Vagina (tissue), 2 donors: ENCODE measurements around the gene POLR2J3. TPM values are rescaled to one million over a fixed set of nuclear protein-coding genes. Genes with fewer than 3 reads are reported as not detected.
"Not testable (repeated sequence)": the region's sequence is repeated elsewhere in the genome, so short reads cannot be mapped to it uniquely, and the experiment has no call there.

Source experiments
- DNase-seq, 2 donors: peaks; one replicate each; pipeline ENCODE4 v3.0.0-alpha.2; 2017; ENCODE audit errors: extremely low spot score in 2 of 2
- H3K27ac ChIP-seq: fragments of 200-600 bp; sonication (generic); one replicate; pipeline ENCODE4 v1.5.1; 2019
- H3K27me3 ChIP-seq: fragments of 200-600 bp; sonication (generic); one replicate; pipeline ENCODE4 v1.5.1; 2019
- H3K36me3 ChIP-seq, 2 donors: fragments of 200-600 bp; sonication (generic); one replicate each; pipeline ENCODE4 v1.5.1; 2017 to 2019
- H3K4me1 ChIP-seq: fragments of 200-600 bp; sonication (generic); one replicate; pipeline ENCODE4 v1.5.1; 2019
- H3K4me3 ChIP-seq, 2 donors: fragments of 200-600 bp; sonication (generic); 1 replicate in 1 of 2; 2 replicates in 1 of 2; pipeline ENCODE4 v1.5.1; 2016 to 2019
- H3K9me3 ChIP-seq: fragments of 200-600 bp; sonication (generic); one replicate; pipeline ENCODE4 v1.5.1; 2019
- intact Hi-C: fragments of 100-400 bp; cut with DNase I; formaldehyde crosslinking; loops from one replicate; pipeline ENCODE4 v1.15.1; 2023
- total RNA-seq: library from RNA; depleted of rRNA; stranded (reverse); fragments of >200 nt; gene quantifications from one replicate; pipeline ENCODE4 v1.2.3, GENCODE V29; 2016

The POLR2J3 gene
- total RNA-seq, 1 donor from 2014 or later: 28.7 TPM

GRCh38 chr7:102527822-102528793 lies 44.3 kb downstream of the POLR2J3 start:
- H3K27ac ChIP-seq, H3K27me3 ChIP-seq, H3K4me1 ChIP-seq, DNase-seq, H3K9me3 ChIP-seq, H3K36me3 ChIP-seq, intact Hi-C loops, H3K4me3 ChIP-seq: not testable (repeated sequence)

- DNase-seq, H3K36me3 ChIP-seq, H3K27ac ChIP-seq: not testable (repeated sequence)
Measured at GRCh38 chr7:102527182-102527581, 45.2 kb downstream of the POLR2J3 start.

GRCh38 chr7:102524803-102525202 lies 47.6 kb downstream of the POLR2J3 start:
- H3K36me3 ChIP-seq, H3K27me3 ChIP-seq, H3K27ac ChIP-seq, H3K4me1 ChIP-seq, H3K4me3 ChIP-seq, DNase-seq, intact Hi-C loops, H3K9me3 ChIP-seq: not testable (repeated sequence)

More at GRCh38 chr7:102527182-102527581, 45.2 kb downstream of the POLR2J3 start:
- intact Hi-C loops, H3K27me3 ChIP-seq, H3K9me3 ChIP-seq, H3K4me1 ChIP-seq, H3K4me3 ChIP-seq: not testable (repeated sequence)

GRCh38 chr7:102520797-102521196 lies 51.6 kb downstream of the POLR2J3 start:
- H3K27me3 ChIP-seq, H3K36me3 ChIP-seq, H3K9me3 ChIP-seq, H3K4me3 ChIP-seq, DNase-seq, H3K4me1 ChIP-seq, H3K27ac ChIP-seq, intact Hi-C loops: not testable (repeated sequence)

GRCh38 chr7:102517550-102518147 lies 54.7 kb downstream of the POLR2J3 start, which contains the start of gene RASA4B:
Gene RASA4B (minus strand): TSS chr7:102517777. CDS start chr7:102517710, 67 bp downstream.
- DNase-seq, H3K27ac ChIP-seq, H3K27me3 ChIP-seq, H3K36me3 ChIP-seq, H3K9me3 ChIP-seq, H3K4me3 ChIP-seq, intact Hi-C loops, H3K4me1 ChIP-seq: not testable (repeated sequence)

Other genes with a start within 250 kb of the POLR2J3 start
- gene SPDYE6, start 216.1 kb downstream of the POLR2J3 start, total RNA-seq: not detected
- 17.4 TPM for gene PRKRIP1, start 176.2 kb downstream of the POLR2J3 start, total RNA-seq
- gene ORAI2, start 139.0 kb downstream of the POLR2J3 start, total RNA-seq: 15.5 TPM
- gene ALKBH4, start 107.7 kb downstream of the POLR2J3 start, total RNA-seq: 8.3 TPM
- gene LRWD1, start 107.6 kb downstream of the POLR2J3 start, total RNA-seq: 11.0 TPM
- 20.1 TPM for gene POLR2J, start 93.7 kb downstream of the POLR2J3 start, total RNA-seq
- gene RASA4B, start 54.8 kb downstream of the POLR2J3 start, total RNA-seq: 19.6 TPM
- 9.8 TPM for gene UPK3BL2, start 28.9 kb downstream of the POLR2J3 start, total RNA-seq
- gene SPDYE2, start 21.4 kb downstream of the POLR2J3 start, total RNA-seq: not detected
- 85.7 TPM for gene RASA4, start 44.2 kb upstream of the POLR2J3 start, total RNA-seq
- 83.7 TPM for gene UPK3BL1, start 70.2 kb upstream of the POLR2J3 start, total RNA-seq
- gene SPDYE2B, start 77.7 kb upstream of the POLR2J3 start, total RNA-seq: not detected
- gene POLR2J2, start 99.1 kb upstream of the POLR2J3 start, total RNA-seq: 2.2 TPM
- 15.5 TPM for gene FAM185A, start 176.4 kb upstream of the POLR2J3 start, total RNA-seq